Neural cell (in vitro differentiated cells): Measurements from ENCODE around the gene YDJC. TPM values are rescaled to one million over a fixed set of nuclear protein-coding genes. Genes with fewer than 3 reads are reported as not detected.

Source experiments
- H2AFZ ChIP-seq: fragments of 200-600, 300-800 bp; sonication (generic), shearing (Covaris generic); 2 replicates; pipeline ENCODE4 v1.6.0; 2014; ENCODE audit warnings: low read depth, mild to moderate bottlenecking, antibody characterized with exemption, low read length, moderate library complexity
- H3F3A ChIP-seq: fragments of 200-600 bp; shearing (Covaris generic); 2 replicates; pipeline ENCODE4 v1.6.1; 2016; ENCODE audit warnings: mild to moderate bottlenecking, moderate library complexity, mixed read lengths, antibody characterized with exemption, low read length; ENCODE audit not compliant: insufficient read depth, poor library complexity, severe bottlenecking
- H3K27ac ChIP-seq: fragments of 200-600, 300-800 bp; sonication (generic), shearing (Covaris generic); 2 replicates; pipeline ENCODE4 v1.5.1; 2014; ENCODE audit warnings: mild to moderate bottlenecking, low read length, moderate library complexity
- H3K27me3 ChIP-seq: fragments of 300-800, 200-600 bp; sonication (generic), shearing (Covaris generic); 2 replicates; pipeline ENCODE4 v1.6.0; 2014; ENCODE audit warnings: mild to moderate bottlenecking, low read depth, low read length, moderate library complexity; ENCODE audit not compliant: insufficient read depth
- H3K36me3 ChIP-seq: fragments of 300-800, 200-600 bp; sonication (generic), shearing (Covaris generic); 2 replicates; pipeline ENCODE4 v1.5.1; 2014; ENCODE audit warnings: mild to moderate bottlenecking, antibody characterized with exemption, low read length, moderate library complexity; ENCODE audit not compliant: insufficient read depth
- H3K4me2 ChIP-seq: fragments of 300-800, 200-600 bp; sonication (generic), shearing (Covaris generic); 2 replicates; pipeline ENCODE4 v1.6.0; 2014; ENCODE audit warnings: mild to moderate bottlenecking, low read length
- H3K4me3 ChIP-seq: fragments of 300-800, 200-600 bp; sonication (generic), shearing (Covaris generic); 2 replicates; pipeline ENCODE4 v1.5.1; 2014; ENCODE audit warnings: mild to moderate bottlenecking, low read length, moderate library complexity
- H3K79me2 ChIP-seq: fragments of 200-600 bp; shearing (Covaris generic); replicated peaks from 2 replicates; pipeline ENCODE4 v1.6.0; 2014; ENCODE audit warnings: mild to moderate bottlenecking, low read length, moderate library complexity; ENCODE audit not compliant: insufficient read depth
- H3K9ac ChIP-seq: fragments of 300-800, 200-600 bp; sonication (generic), shearing (Covaris generic); 2 replicates; pipeline ENCODE4 v1.6.1; 2016; ENCODE audit warnings: mild to moderate bottlenecking, low read length, mixed read lengths
- H3K9me2 ChIP-seq: fragments of 200-600 bp; shearing (Covaris generic); 2 replicates; pipeline ENCODE4 v1.6.1; 2016; ENCODE audit warnings: mild to moderate bottlenecking, low read length, mixed read lengths; ENCODE audit not compliant: insufficient read depth
- H3K9me3 ChIP-seq: fragments of 200-600, 300-800 bp; sonication (generic), shearing (Covaris generic); 2 replicates; pipeline ENCODE4 v1.6.1; 2016; ENCODE audit warnings: mild to moderate bottlenecking, mixed run types, low read length, moderate library complexity, mixed read lengths
- H4K20me1 ChIP-seq: fragments of 200-600 bp; shearing (Covaris generic); 2 replicates; pipeline ENCODE4 v1.6.1; 2016; ENCODE audit warnings: mild to moderate bottlenecking, mixed run types; ENCODE audit not compliant: insufficient read depth
- CTCF ChIP-seq: fragments of 450-650 bp; IDR thresholded peaks from 2 replicates; pipeline ENCODE4 v1.5.1; 2014; ENCODE audit warnings: antibody characterized with exemption, mild to moderate bottlenecking, moderate library complexity; ENCODE audit not compliant: poor library complexity, severe bottlenecking
- EP300 ChIP-seq: fragments of 450-650 bp; conservative IDR thresholded peaks from 2 replicates; pipeline ENCODE4 v1.6.1; 2014; ENCODE audit warnings: antibody characterized with exemption, mild to moderate bottlenecking, moderate library complexity; ENCODE audit not compliant: poor library complexity, severe bottlenecking
- EZH2 ChIP-seq: fragments of 200-600, 300-800 bp; shearing (Covaris generic), sonication (generic); IDR thresholded peaks from 2 replicates; pipeline ENCODE4 v1.6.1; 2014; ENCODE audit warnings: antibody characterized with exemption, low read length, borderline replicate concordance, mild to moderate bottlenecking; ENCODE audit not compliant: insufficient read depth, poor library complexity, severe bottlenecking
- MXI1 ChIP-seq: fragments of 450-650 bp; conservative IDR thresholded peaks from 2 replicates; pipeline ENCODE4 v1.6.1; 2014; ENCODE audit warnings: antibody characterized with exemption, mild to moderate bottlenecking; ENCODE audit not compliant: poor library complexity, severe bottlenecking
- POLR2AphosphoS5 ChIP-seq: IDR thresholded peaks from 2 replicates; pipeline ENCODE4 v1.6.1; 2012
- RAD21 ChIP-seq: fragments of 450-650 bp; conservative IDR thresholded peaks from 2 replicates; pipeline ENCODE4 v1.6.1; 2014; ENCODE audit warnings: antibody characterized with exemption, mild to moderate bottlenecking, moderate library complexity
- REST ChIP-seq: IDR thresholded peaks from 2 replicates; pipeline ENCODE4 v1.6.1; 2012; ENCODE audit warnings: borderline replicate concordance
- SMC3 ChIP-seq: fragments of 450-650 bp; conservative IDR thresholded peaks from 2 replicates; pipeline ENCODE4 v1.6.1; 2014; ENCODE audit warnings: antibody characterized with exemption, mild to moderate bottlenecking, moderate library complexity; ENCODE audit not compliant: poor library complexity
- TAF1 ChIP-seq: IDR thresholded peaks from 2 replicates; pipeline ENCODE4 v1.6.1; 2012; ENCODE audit warnings: low read depth
- polyA plus RNA-seq: library from polyadenylated mRNA; depleted of rRNA; stranded (reverse); fragments of >200 nt; gene quantifications from 2 replicates; pipeline ENCODE4 v1.2.3, GENCODE V29; 2014

The YDJC gene
- polyA plus RNA-seq, 1 donor from 2014 or later, result 20.0 TPM

GRCh38 chr22:21652010-21652546 is 22.3 kb upstream of the YDJC start:
- Histone ChIP-seq H3K9me2 (no peaks in the 10 kb centered on the region), H3F3A (no peaks in the 10 kb centered on the region), H3K4me3 (peak overlapping the region; percentile 88), H3K27ac (no peak overlapping the region), H3K9me3 (no peaks in the 10 kb centered on the region), H3K27me3 (no peaks in the 10 kb centered on the region), H2AFZ (peak overlapping the region; percentile 76), H3K4me2 (peak overlapping the region; percentile 73), H3K36me3 (no peaks in the 10 kb centered on the region), H3K9ac (peak overlapping the region; percentile 75), H4K20me1 (no peaks in the 10 kb centered on the region), H3K79me2 (peaks cover 6% of the 10 kb centered on the region)
- peak; percentile 36 for TF ChIP-seq TAF1
- TF ChIP-seq RAD21, result no peak
- peak; percentile 61 for TF ChIP-seq REST
- TF ChIP-seq CTCF, result peak; percentile 10
- TF ChIP-seq POLR2AphosphoS5, result peak; percentile 73
- TF ChIP-seq SMC3, result no peak
- no peak for TF ChIP-seq EZH2
- no peak for TF ChIP-seq EP300
- TF ChIP-seq MXI1, result peak; percentile 96

- Histone ChIP-seq H3K36me3 (no peaks in the 10 kb centered on the region), H3K27me3 (no peaks in the 10 kb centered on the region), H3K4me2 (peak overlapping the region; percentile 73), H4K20me1 (no peaks in the 10 kb centered on the region), H3K79me2 (peaks cover 6% of the 10 kb centered on the region), H3K9ac (peak overlapping the region; percentile 36), H3F3A (no peaks in the 10 kb centered on the region), H3K27ac (no peak overlapping the region), H3K9me2 (no peaks in the 10 kb centered on the region), H3K4me3 (peak overlapping the region; percentile 88), H3K9me3 (no peaks in the 10 kb centered on the region), H2AFZ (no peak overlapping the region)
- TF ChIP-seq EP300 (no peak), SMC3 (no peak), RAD21 (no peak), CTCF (no peak), REST (no peak), POLR2AphosphoS5 (no peak), EZH2 (no peak), TAF1 (no peak), MXI1 (no peak)
Measured at GRCh38 chr22:21651521-21652009, 21.7 kb upstream of the YDJC start.
